ENCODE data around the gene LRBA.
"Not testable (repeated sequence)": the region's sequence is repeated elsewhere in the genome, so short reads cannot be mapped to it uniquely, and the experiment has no call there.

Gene LRBA

GRCh38 chr4:151014521-151015458 is at the start of gene LRBA:
Gene LRBA, minus strand, starts transcription at chr4:151015284. Its CDS starts 642 bp downstream, at chr4:151014642.
- DNase-seq (ENCODE audit: low read depth in 3 of 3), result peak; percentile 67 to 85 (median 73)

GRCh38 chr4:151063143-151063542 is 48.1 kb upstream of the LRBA start:
- DNase-seq (ENCODE audit: low read depth in 3 of 3), result not testable (repeated sequence)

GRCh38 chr4:151055539-151055938 is 40.5 kb upstream of the LRBA start:
- DNase-seq (ENCODE audit: low read depth in 3 of 3), result no peak

GRCh38 chr4:151052785-151053184 is 37.7 kb upstream of the LRBA start:
- no peak for DNase-seq (ENCODE audit: low read depth in 3 of 3)

GRCh38 chr4:151049430-151049884 is 34.4 kb upstream of the LRBA start:
- no peak for DNase-seq (ENCODE audit: low read depth in 3 of 3)

- no peak for DNase-seq (ENCODE audit: low read depth in 3 of 3)
Measured at GRCh38 chr4:151048913-151049312, 33.8 kb upstream of the LRBA start.

GRCh38 chr4:151046609-151047008 is 31.5 kb upstream of the LRBA start:
- DNase-seq (ENCODE audit: low read depth in 3 of 3), result no peak

- no peak for DNase-seq (ENCODE audit: low read depth in 3 of 3)
Measured at GRCh38 chr4:151045907-151046306, 30.8 kb upstream of the LRBA start.

GRCh38 chr4:151043803-151044515 is 28.9 kb upstream of the LRBA start:
- DNase-seq (ENCODE audit: low read depth in 3 of 3), result no peak

GRCh38 chr4:151039733-151040132 is 24.6 kb upstream of the LRBA start:
- no peak for DNase-seq (ENCODE audit: low read depth in 3 of 3)

GRCh38 chr4:151038452-151039157 is 23.5 kb upstream of the LRBA start:
- DNase-seq (ENCODE audit: low read depth in 3 of 3), result no peak

- no peak for DNase-seq (ENCODE audit: low read depth in 3 of 3)
Measured at GRCh38 chr4:151035911-151036310, 20.8 kb upstream of the LRBA start.

GRCh38 chr4:151035328-151035727 is 20.2 kb upstream of the LRBA start:
- DNase-seq (ENCODE audit: low read depth in 3 of 3), result no peak

GRCh38 chr4:151034829-151035228 is 19.7 kb upstream of the LRBA start:
- DNase-seq (ENCODE audit: low read depth in 3 of 3), result no peak

- DNase-seq (ENCODE audit: low read depth in 3 of 3), result peak in 1 of 3 experiments; percentile 15
Measured at GRCh38 chr4:151031831-151032605, 16.9 kb upstream of the LRBA start.

- DNase-seq (ENCODE audit: low read depth in 3 of 3), result peak in 2 of 3 experiments; percentile 17 to 37
Measured at GRCh38 chr4:151029537-151029936, 14.5 kb upstream of the LRBA start.

- not testable (repeated sequence) for DNase-seq (ENCODE audit: low read depth in 3 of 3)
Measured at GRCh38 chr4:151029006-151029405, 13.9 kb upstream of the LRBA start.

- DNase-seq (ENCODE audit: low read depth in 3 of 3), result no peak
Measured at GRCh38 chr4:151025759-151026158, 10.7 kb upstream of the LRBA start.

- no peak for DNase-seq (ENCODE audit: low read depth in 3 of 3)
Measured at GRCh38 chr4:151022586-151022985, 7.5 kb upstream of the LRBA start.

- no peak for DNase-seq (ENCODE audit: low read depth in 3 of 3)
Measured at GRCh38 chr4:151021637-151022334, 6.7 kb upstream of the LRBA start.

All from stimulated activated CD4-positive, alpha-beta T cell treated with anti-CD3 and anti-CD28 coated beads, TNF-alpha, amount 100 ng/mL, for 24 hours (primary cell).